GM12878 (cell line): ENCODE results near the gene CDKN2B-AS1. TPM values are rescaled to one million over a fixed set of nuclear protein-coding genes. Genes with fewer than 3 reads are reported as not detected.

Experiments
- ATAC-seq: fragments of 200-7000 bp; cut with Tn5 transposase; 3 replicates; pipeline ENCODE4 v1.9.1; 2020; ENCODE audit warnings: mild to moderate bottlenecking, moderate library complexity
- BruUV-seq: library from RNA; stranded (reverse); fragments of 400-500 nt; replicated peaks from 2 replicates; lab custom pipeline; 2021; lab: Mats Ljungman, UMichigan
- CTCF ChIA-PET: fragments of 300-600 bp; sonication (Branson Sonifier 250); formaldehyde crosslinking; extraction: SDS; loops from one replicate; lab custom pipeline; 2021; ENCODE audit warnings: inconsistent platforms; lab: Yijun Ruan, JAX
- POLR2A ChIA-PET: fragments of 350-600 bp; formaldehyde crosslinking; extraction: SDS; loops from one replicate; lab custom pipeline; 2021; ENCODE audit warnings: inconsistent platforms; lab: Charles Lee
- RAD21 ChIA-PET: fragments of 300-600 bp; sonication (Branson Sonifier 250); formaldehyde crosslinking; loops from one replicate; lab custom pipeline; 2023; ENCODE audit warnings: antibody characterized with exemption; ENCODE audit not compliant: unreplicated experiment; lab: Charles Lee
- SMC1A ChIA-PET: fragments of 300-600 bp; sonication (Branson Sonifier 250); formaldehyde crosslinking; loops from one replicate; lab custom pipeline; 2023; ENCODE audit not compliant: unreplicated experiment, uncharacterized antibody; lab: Charles Lee
- DNase-seq: peaks from one replicate; pipeline ENCODE4 v3.0.0-alpha.2; 2011; ENCODE audit warnings: low read depth, low spot score
- FAIRE-seq: peaks from 3 replicates; lab custom pipeline; 2011; peaks lifted over from hg19 to GRCh38; lab: Jason Lieb, UNC
- H2AFZ ChIP-seq: 2 replicates; pipeline ENCODE4 v1.6.0; 2011; ENCODE audit warnings: low read depth, low read length, control low read depth; ENCODE audit not compliant: control insufficient read depth
- H3K27ac ChIP-seq: 2 replicates; pipeline ENCODE4 v1.5.1; 2011; ENCODE audit warnings: control low read depth; ENCODE audit not compliant: control insufficient read depth, insufficient read depth
- H3K27me3 ChIP-seq, 2 experiments: replicated peaks in 1 of 2; 2 replicates each; pipeline versions ENCODE4 v1.6.0 to v1.6.1; 2011; ENCODE audit warnings: low read length in 1 of 2; ENCODE audit not compliant: control insufficient read depth in 2 of 2, insufficient read depth in 2 of 2
- H3K36me3 ChIP-seq, 2 experiments: 2 replicates each; pipeline ENCODE4 v1.5.1; 2011; ENCODE audit warnings: low read length in 1 of 2; ENCODE audit not compliant: control insufficient read depth in 2 of 2, insufficient read depth in 2 of 2
- H3K4me1 ChIP-seq: 2 replicates; pipeline ENCODE4 v1.6.1; 2011; ENCODE audit warnings: mild to moderate bottlenecking, low read length, moderate library complexity, mixed read lengths; ENCODE audit not compliant: control insufficient read depth, insufficient read depth
- H3K4me2 ChIP-seq: 2 replicates; pipeline ENCODE4 v1.6.0; 2011; ENCODE audit warnings: control low read depth; ENCODE audit not compliant: control insufficient read depth, insufficient read depth
- H3K4me3 ChIP-seq: fragments of 200-600 bp; sonication (generic); 2 replicates; pipeline ENCODE4 v1.5.1; 2016
- H3K79me2 ChIP-seq: 2 replicates; pipeline ENCODE4 v1.6.0; 2011; ENCODE audit warnings: low read length; ENCODE audit not compliant: control insufficient read depth, insufficient read depth
- H3K9ac ChIP-seq: 2 replicates; pipeline ENCODE4 v1.8.0; 2011; ENCODE audit warnings: low read length, control low read depth, mixed read lengths; ENCODE audit not compliant: control insufficient read depth, insufficient read depth
- H3K9me3 ChIP-seq: replicated peaks from 3 replicates; pipeline ENCODE4 v1.5.1; 2011; ENCODE audit warnings: mild to moderate bottlenecking, low read length; ENCODE audit not compliant: control insufficient read depth, insufficient read depth
- H4K20me1 ChIP-seq: 2 replicates; pipeline ENCODE4 v1.6.0; 2011; ENCODE audit not compliant: control insufficient read depth, insufficient read depth
- CEBPB ChIP-seq, 2 experiments: fragments of 150-350 bp in 1 of 2; IDR thresholded peaks; 2 replicates each; pipeline ENCODE4 v1.6.1; 2012 to 2014; ENCODE audit warnings: low read depth in 2 of 2, low read length in 2 of 2, borderline replicate concordance in 1 of 2, inconsistent platforms in 1 of 2
- ETV6 ChIP-seq, 2 experiments: fragments of 450-650 bp in 1 of 2; IDR thresholded peaks in 1 of 2; conservative IDR thresholded peaks in 1 of 2; 2 replicates each; pipeline ENCODE4 v1.6.1; 2014; ENCODE audit warnings: antibody characterized with exemption in 1 of 2, borderline replicate concordance in 1 of 2, low read depth in 1 of 2, mild to moderate bottlenecking in 1 of 2, moderate library complexity in 1 of 2
- KAT2A ChIP-seq: conservative IDR thresholded peaks from 2 replicates; pipeline ENCODE4 v1.6.1; 2011; ENCODE audit warnings: low read depth, low read length; ENCODE audit not compliant: control insufficient read depth
- KDM1A ChIP-seq: fragments of 200-600 bp; sonication (generic); IDR thresholded peaks from 2 replicates; pipeline ENCODE4 v1.6.1; 2016; ENCODE audit warnings: borderline replicate concordance
- RAD21 ChIP-seq: IDR thresholded peaks from 2 replicates; pipeline ENCODE4 v1.6.1; 2011; ENCODE audit warnings: mild to moderate bottlenecking, low read depth, low read length, moderate library complexity; ENCODE audit not compliant: insufficient read depth
- SIN3A ChIP-seq: IDR thresholded peaks from 2 replicates; pipeline ENCODE4 v1.6.1; 2012; ENCODE audit warnings: low read depth, low read length, improper control_type of control experiment
- SMAD1 ChIP-seq: fragments of 450-650 bp; IDR thresholded peaks from 2 replicates; pipeline ENCODE4 v1.6.1; 2018; ENCODE audit warnings: mild to moderate bottlenecking, low read depth; ENCODE audit not compliant: partially characterized antibody
- SMC3 ChIP-seq: IDR thresholded peaks from 2 replicates; pipeline ENCODE4 v1.6.1; 2011; ENCODE audit warnings: low read length, improper control_type of control experiment, borderline replicate concordance
- STAT3 ChIP-seq: IDR thresholded peaks from 2 replicates; pipeline ENCODE4 v1.6.1; 2011; ENCODE audit warnings: low read depth, low read length, improper control_type of control experiment
- ZNF207 ChIP-seq: fragments of 450-650 bp; IDR thresholded peaks from 2 replicates; pipeline ENCODE4 v1.6.1; 2014; ENCODE audit warnings: antibody characterized with exemption, mild to moderate bottlenecking, borderline replicate concordance
- WGBS: methylation state at CpG from one replicate; pipeline ENCODE4 v1.1.6; 2016; ENCODE audit warnings: low lambda C conversion rate; ENCODE audit not compliant: insufficient replicate concordance, insufficient coverage; ENCODE audit errors: missing lambda C conversion rate; 5-methylcytosine and 5-hydroxymethylcytosine counted together
- in situ Hi-C: fragments of 300-500 bp; cut with MboI; formaldehyde crosslinking; loops from 9 replicates; pipeline ENCODE4 v1.14.3; 2018; ENCODE audit warnings: mixed read lengths
- intact Hi-C: fragments of 100-400 bp; cut with micrococcal nuclease; formaldehyde crosslinking; loops from one replicate; pipeline ENCODE4 v1.14.2; 2022; ENCODE audit not compliant: unreplicated experiment
- polyA plus RNA-seq, 11 experiments: library from polyadenylated mRNA; depleted of rRNA in 4 of 11; unstranded in 6 of 11; stranded (reverse) in 5 of 11; fragments of >200 nt; fragmentation: Nextera tagmentation in 4 of 11; fragmentation: Illumina TruSeq in 1 of 11; extraction: Ambion mirVana in 4 of 11; extraction: Trizol in 1 of 11; gene quantifications; 1 replicate in 1 of 11; 2 replicates in 10 of 11; pipeline versions ENCODE4 v1.2.1 to v1.2.3, GENCODE V29; 2011 to 2016; ENCODE audit warnings: inconsistent platforms in 2 of 11, missing spikeins in 2 of 11, low read depth in 1 of 11
- total RNA-seq, 4 experiments: library from RNA; depleted of rRNA in 3 of 4; stranded (reverse); fragments of >200 nt in 3 of 4; fragmentation: Illumina TruSeq in 1 of 4; extraction: Trizol in 1 of 4; gene quantifications; 2 replicates each; pipeline versions ENCODE4 v1.2.1 to v1.2.3, GENCODE V29; 2013 to 2021
- TF ChIP-seq, protein P1 (sequence below): fragments of 450-650 bp; IDR thresholded peaks from 2 replicates; pipeline ENCODE4 v1.6.1; 2017; ENCODE audit warnings: mild to moderate bottlenecking, low read depth, inconsistent platforms; ENCODE audit not compliant: poor library complexity, severe bottlenecking
- TF ChIP-seq, protein P2 (sequence below): IDR thresholded peaks from 2 replicates; pipeline ENCODE4 v1.6.1; 2011; ENCODE audit warnings: low read depth, mild to moderate bottlenecking, low read length, moderate library complexity, borderline replicate concordance; ENCODE audit errors: extremely low read depth
- TF ChIP-seq, protein P3 (sequence below): fragments of 450-650 bp; IDR thresholded peaks from 2 replicates; pipeline ENCODE4 v1.6.1; 2018; ENCODE audit warnings: borderline replicate concordance, mild to moderate bottlenecking; ENCODE audit not compliant: partially characterized antibody
- TF ChIP-seq, protein P4 (sequence below): IDR thresholded peaks from 2 replicates; pipeline ENCODE4 v1.6.1; 2012; ENCODE audit warnings: low read depth, low read length, improper control_type of control experiment

Gene CDKN2B-AS1
- total and polyA plus RNA-seq, 10 of the 15 experiments (the other 5 are each of a cell fraction or from before 2014, with no cell fraction given) = 0.22 to 2.2 (median 1.0) TPM; not detected in 1

DNA sequence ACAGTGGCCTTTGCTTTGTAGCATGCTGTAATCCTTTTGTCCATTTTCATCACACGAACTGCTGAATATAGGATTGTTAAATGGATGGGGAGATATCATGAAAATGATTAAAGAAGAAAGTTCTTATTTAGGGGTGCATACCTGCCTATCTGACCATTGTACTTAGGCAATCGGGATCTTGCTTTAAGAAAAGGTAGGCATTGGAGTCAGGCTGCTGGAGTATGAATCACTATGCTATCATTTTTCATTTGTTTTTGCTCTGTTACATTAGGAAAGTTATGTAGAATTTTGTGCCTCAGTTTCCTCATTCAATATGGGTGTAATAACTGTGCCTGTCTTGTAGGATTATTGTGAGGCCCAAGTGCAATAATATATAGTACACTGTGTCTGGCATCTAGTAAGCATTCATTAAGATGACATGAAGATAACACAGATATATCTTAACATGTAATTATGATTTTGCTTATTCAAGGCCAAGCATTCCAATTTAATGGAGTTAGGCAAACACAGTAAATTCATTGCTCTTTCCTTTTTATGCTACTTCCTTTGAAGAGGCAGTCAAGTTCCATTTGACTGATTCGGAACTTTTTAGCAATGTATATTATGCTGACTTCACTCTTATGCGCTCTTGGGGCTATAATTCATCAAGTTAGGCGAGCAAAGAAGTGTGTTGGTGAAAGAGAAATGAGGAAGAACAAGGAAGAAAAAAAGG lies 124.4 kb downstream of the CDKN2B-AS1 start (continued):
- TF ChIP-seq, protein P1, sequence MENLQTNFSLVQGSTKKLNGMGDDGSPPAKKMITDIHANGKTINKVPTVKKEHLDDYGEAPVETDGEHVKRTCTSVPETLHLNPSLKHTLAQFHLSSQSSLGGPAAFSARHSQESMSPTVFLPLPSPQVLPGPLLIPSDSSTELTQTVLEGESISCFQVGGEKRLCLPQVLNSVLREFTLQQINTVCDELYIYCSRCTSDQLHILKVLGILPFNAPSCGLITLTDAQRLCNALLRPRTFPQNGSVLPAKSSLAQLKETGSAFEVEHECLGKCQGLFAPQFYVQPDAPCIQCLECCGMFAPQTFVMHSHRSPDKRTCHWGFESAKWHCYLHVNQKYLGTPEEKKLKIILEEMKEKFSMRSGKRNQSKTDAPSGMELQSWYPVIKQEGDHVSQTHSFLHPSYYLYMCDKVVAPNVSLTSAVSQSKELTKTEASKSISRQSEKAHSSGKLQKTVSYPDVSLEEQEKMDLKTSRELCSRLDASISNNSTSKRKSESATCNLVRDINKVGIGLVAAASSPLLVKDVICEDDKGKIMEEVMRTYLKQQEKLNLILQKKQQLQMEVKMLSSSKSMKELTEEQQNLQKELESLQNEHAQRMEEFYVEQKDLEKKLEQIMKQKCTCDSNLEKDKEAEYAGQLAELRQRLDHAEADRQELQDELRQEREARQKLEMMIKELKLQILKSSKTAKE = no peak

DNA sequence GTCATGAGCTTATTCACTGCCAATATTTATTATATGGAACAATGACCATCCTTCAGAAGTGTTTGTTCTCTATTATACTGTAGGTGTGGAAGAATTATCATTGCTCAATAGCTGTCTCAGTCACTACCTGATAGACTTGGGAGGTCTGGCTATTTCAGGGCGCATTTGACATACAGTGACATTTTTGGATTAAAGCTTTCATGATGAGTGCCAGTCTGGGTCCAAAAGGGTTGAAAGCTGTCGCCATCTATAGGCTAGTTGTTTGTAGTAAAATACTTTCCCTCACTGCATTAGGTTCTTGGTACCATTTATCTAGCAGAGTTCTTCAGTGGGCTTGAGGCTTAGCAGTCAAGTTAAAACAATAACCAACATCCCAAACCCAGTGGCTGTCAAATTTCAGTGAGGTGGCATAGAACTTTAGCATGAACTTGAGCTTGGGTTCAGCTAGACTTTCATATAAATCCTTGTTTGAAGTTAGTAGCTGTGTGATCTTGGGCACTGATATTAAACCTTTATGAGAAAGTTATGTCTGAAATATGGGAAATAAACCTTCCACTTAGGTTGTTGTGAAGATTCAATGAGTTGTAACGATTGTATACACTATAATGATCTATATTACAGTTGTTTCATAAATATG lies 125.0 kb downstream of the CDKN2B-AS1 start:
- Histone ChIP-seq H2AFZ (no peak overlapping the region), H3K4me3 (no peak overlapping the region), H3K9me3 (no peaks in the 10 kb centered on the region; the same call in 2 of the 3 replicates), H3K4me1 (no peaks in the 10 kb centered on the region), H3K79me2 (no peaks in the 10 kb centered on the region), H3K9ac (no peak overlapping the region), H4K20me1 (no peaks in the 10 kb centered on the region), H3K4me2 (no peak overlapping the region), H3K27me3 (peaks cover 0 to 8% of the 10 kb centered on the region in 2 experiments; a peak in 2 of 4 replicates), H3K27ac (no peak overlapping the region), H3K36me3 (no peaks in the 10 kb centered on the region)
- FAIRE-seq (no peak), ATAC-seq (peak; percentile 76), DNase-seq (no peak)
- POLR2A ChIA-PET = no interaction called here
- 0% methylated on average over 3 of the region's 3 CpGs for whole genome bisulfite sequencing
- in situ Hi-C loops = loop anchor here (10.0 kb wide), 1 partner anchor 305 kb away; no protein-coding TSS in a partner anchor
- CTCF ChIA-PET = interaction anchor here (0.6 to 5.3 kb wide), 29 partner anchors 10 to 307 kb away, joined by 3 to 67 read pairs (median 5); partner anchors contain the start of gene CDKN2B
- intact Hi-C loops = loop anchor here (1.0 kb wide), 1 partner anchor 306 kb away; no protein-coding TSS in a partner anchor
- BruUV-seq = no TSS peak
- SMC1A ChIA-PET = interaction anchor here (0.6 to 1.9 kb wide), 13 partner anchors 11 to 308 kb away, joined by 3 to 16 read pairs (median 5); partner anchors contain the start of gene CDKN2B
- RAD21 ChIA-PET = interaction anchor here (0.6 to 3.2 kb wide), 10 partner anchors 15 to 411 kb away, joined by 3 to 24 read pairs (median 4); no protein-coding TSS in a partner anchor
- no peak for TF ChIP-seq KDM1A
- no peak for TF ChIP-seq KAT2A
- no peak for TF ChIP-seq SMAD1
- TF ChIP-seq SIN3A = no peak
- TF ChIP-seq SMC3 = peak; percentile 39; the same call in 1 of the 2 replicates
- no peak for TF ChIP-seq STAT3
- TF ChIP-seq ETV6 (conservative IDR thresholded peaks at IDR 0.05 in 1 of 2, IDR thresholded peaks at IDR 0.05 in 1 of 2; ENCODE audit: borderline replicate concordance in 1 of 2, low read depth in 1 of 2) = no peak
- TF ChIP-seq, protein P2, sequence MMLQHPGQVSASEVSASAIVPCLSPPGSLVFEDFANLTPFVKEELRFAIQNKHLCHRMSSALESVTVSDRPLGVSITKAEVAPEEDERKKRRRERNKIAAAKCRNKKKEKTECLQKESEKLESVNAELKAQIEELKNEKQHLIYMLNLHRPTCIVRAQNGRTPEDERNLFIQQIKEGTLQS = no peak
- TF ChIP-seq, protein P3, sequence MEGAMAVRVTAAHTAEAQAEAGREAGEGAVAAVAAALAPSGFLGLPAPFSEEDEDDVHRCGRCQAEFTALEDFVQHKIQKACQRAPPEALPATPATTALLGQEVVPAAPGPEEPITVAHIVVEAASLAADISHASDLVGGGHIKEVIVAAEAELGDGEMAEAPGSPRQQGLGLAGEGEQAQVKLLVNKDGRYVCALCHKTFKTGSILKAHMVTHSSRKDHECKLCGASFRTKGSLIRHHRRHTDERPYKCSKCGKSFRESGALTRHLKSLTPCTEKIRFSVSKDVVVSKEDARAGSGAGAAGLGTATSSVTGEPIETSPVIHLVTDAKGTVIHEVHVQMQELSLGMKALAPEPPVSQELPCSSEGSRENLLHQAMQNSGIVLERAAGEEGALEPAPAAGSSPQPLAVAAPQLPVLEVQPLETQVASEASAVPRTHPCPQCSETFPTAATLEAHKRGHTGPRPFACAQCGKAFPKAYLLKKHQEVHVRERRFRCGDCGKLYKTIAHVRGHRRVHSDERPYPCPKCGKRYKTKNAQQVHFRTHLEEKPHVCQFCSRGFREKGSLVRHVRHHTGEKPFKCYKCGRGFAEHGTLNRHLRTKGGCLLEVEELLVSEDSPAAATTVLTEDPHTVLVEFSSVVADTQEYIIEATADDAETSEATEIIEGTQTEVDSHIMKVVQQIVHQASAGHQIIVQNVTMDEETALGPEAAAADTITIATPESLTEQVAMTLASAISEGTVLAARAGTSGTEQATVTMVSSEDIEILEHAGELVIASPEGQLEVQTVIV = no peak
- no peak for TF ChIP-seq ZNF207
- TF ChIP-seq CEBPB (IDR thresholded peaks at IDR 0.05; ENCODE audit: borderline replicate concordance in 1 of 2, low read depth in 2 of 2, low read length in 2 of 2) = no peak
- peak; percentile 68 for TF ChIP-seq RAD21
- TF ChIP-seq, protein P4, sequence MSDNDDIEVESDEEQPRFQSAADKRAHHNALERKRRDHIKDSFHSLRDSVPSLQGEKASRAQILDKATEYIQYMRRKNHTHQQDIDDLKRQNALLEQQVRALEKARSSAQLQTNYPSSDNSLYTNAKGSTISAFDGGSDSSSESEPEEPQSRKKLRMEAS = no peak
